IMR-90 (cell line): ENCODE data around the gene PRKD2. TPM values are rescaled to one million over a fixed set of nuclear protein-coding genes. Genes with fewer than 3 reads are reported as not detected.
A peak's percentile ranks its signal among the peaks of the same experiment; 100 is the strongest.

Experiments
- ATAC-seq: fragments of 200-7000 bp; cut with Tn5 transposase; 2 replicates; pipeline ENCODE4 v1.9.1; 2020; ENCODE audit warnings: low read depth, mild to moderate bottlenecking, moderate library complexity
- BruUV-seq: library from RNA; stranded (reverse); fragments of 400-500 nt; replicated peaks from 2 replicates; lab custom pipeline; 2021; lab: Mats Ljungman, UMichigan
- CTCF ChIA-PET: fragments of 300-600 bp; formaldehyde crosslinking; extraction: SDS; loops from one replicate; lab custom pipeline; 2021; ENCODE audit warnings: antibody characterized with exemption; lab: Yijun Ruan, JAX
- POLR2A ChIA-PET: fragments of 300-600 bp; sonication (Branson Sonifier 250); formaldehyde crosslinking; loops from one replicate; lab custom pipeline; 2022; ENCODE audit warnings: antibody characterized with exemption; ENCODE audit not compliant: unreplicated experiment; lab: Charles Lee
- DNase-seq: peaks from one replicate; pipeline ENCODE4 v3.0.0; 2013
- H2AFZ ChIP-seq: replicated peaks from 2 replicates; pipeline ENCODE3; 2013; ENCODE audit warnings: low read length, mild to moderate bottlenecking; ENCODE audit not compliant: poor library complexity
- H2AK5ac ChIP-seq: 2 replicates; pipeline ENCODE4 v1.6.1; 2013; ENCODE audit warnings: low read depth, low read length, inconsistent platforms
- H2AK9ac ChIP-seq: replicated peaks from 2 replicates; pipeline ENCODE3; 2013; ENCODE audit warnings: mild to moderate bottlenecking, low read depth, low read length, moderate library complexity; ENCODE audit not compliant: poor library complexity
- H2BK120ac ChIP-seq: 2 replicates; pipeline ENCODE4 v1.6.1; 2013; ENCODE audit warnings: low read depth, low read length, inconsistent platforms
- H2BK15ac ChIP-seq: 3 replicates; pipeline ENCODE4 v1.6.1; 2013; ENCODE audit warnings: low read depth, low read length, inconsistent platforms
- H2BK20ac ChIP-seq: 2 replicates; pipeline ENCODE4 v1.6.1; 2013; ENCODE audit warnings: low read depth, mild to moderate bottlenecking, inconsistent platforms, low read length, moderate library complexity
- H2BK5ac ChIP-seq: 2 replicates; pipeline ENCODE4 v1.6.1; 2013; ENCODE audit warnings: mild to moderate bottlenecking, low read depth, low read length, inconsistent platforms; ENCODE audit not compliant: poor library complexity, severe bottlenecking
- H3K14ac ChIP-seq: replicated peaks from 2 replicates; pipeline ENCODE4 v1.6.1; 2013; ENCODE audit warnings: low read depth, low read length, inconsistent platforms
- H3K18ac ChIP-seq: 2 replicates; pipeline ENCODE4 v1.6.1; 2013; ENCODE audit warnings: low read depth, low read length, control low read depth
- H3K23ac ChIP-seq: 2 replicates; pipeline ENCODE4 v1.6.1; 2013; ENCODE audit warnings: low read depth, low read length, inconsistent platforms
- H3K27ac ChIP-seq: 2 replicates; pipeline ENCODE4 v1.5.1; 2013; ENCODE audit warnings: mild to moderate bottlenecking, control low read depth, low read length; ENCODE audit not compliant: insufficient read depth
- H3K27me3 ChIP-seq: 2 replicates; pipeline ENCODE4 v1.6.1; 2013; ENCODE audit warnings: low read length; ENCODE audit not compliant: control insufficient read depth, insufficient read depth
- H3K36me3 ChIP-seq: 2 replicates; pipeline ENCODE4 v1.6.1; 2013; ENCODE audit warnings: low read length, mixed read lengths; ENCODE audit not compliant: control insufficient read depth, insufficient read depth
- H3K4ac ChIP-seq: 2 replicates; pipeline ENCODE4 v1.6.1; 2013; ENCODE audit warnings: low read depth, low read length, inconsistent platforms
- H3K4me1 ChIP-seq: 2 replicates; pipeline ENCODE4 v1.6.1; 2013; ENCODE audit warnings: low read length, mixed read lengths; ENCODE audit not compliant: control insufficient read depth, insufficient read depth
- H3K4me2 ChIP-seq: 2 replicates; pipeline ENCODE4 v1.6.1; 2013; ENCODE audit warnings: low read depth, mild to moderate bottlenecking, control low read depth, low read length, moderate library complexity
- H3K4me3 ChIP-seq: 2 replicates; pipeline ENCODE4 v1.5.1; 2013; ENCODE audit warnings: low read depth, mild to moderate bottlenecking, control low read depth, low read length, moderate library complexity; ENCODE audit not compliant: insufficient read depth
- H3K56ac ChIP-seq: 2 replicates; pipeline ENCODE4 v1.6.1; 2013; ENCODE audit warnings: low read length, inconsistent platforms; ENCODE audit not compliant: insufficient read depth; ENCODE audit errors: extremely low read depth
- H3K79me1 ChIP-seq, 2 experiments: 2 replicates each; pipeline ENCODE4 v1.6.1; 2013; ENCODE audit warnings: low read length in 2 of 2, inconsistent platforms in 1 of 2, low read depth in 1 of 2
- H3K9ac ChIP-seq: 2 replicates; pipeline ENCODE4 v1.6.1; 2013; ENCODE audit warnings: low read depth, low read length, control low read depth
- H3K9me1 ChIP-seq: 2 replicates; pipeline ENCODE4 v1.6.1; 2013; ENCODE audit warnings: low read length, inconsistent platforms; ENCODE audit not compliant: insufficient read depth
- H3K9me3 ChIP-seq: 2 replicates; pipeline ENCODE4 v1.6.1; 2013; ENCODE audit warnings: low read length; ENCODE audit not compliant: control insufficient read depth, insufficient read depth
- H4K20me1 ChIP-seq: 2 replicates; pipeline ENCODE4 v1.6.1; 2013; ENCODE audit warnings: low read length, inconsistent platforms; ENCODE audit not compliant: insufficient read depth
- H4K5ac ChIP-seq: 2 replicates; pipeline ENCODE4 v1.6.1; 2013; ENCODE audit warnings: mild to moderate bottlenecking, low read depth, low read length, control low read depth
- H4K8ac ChIP-seq, 2 experiments: 2 replicates each; pipeline ENCODE4 v1.6.1; 2013; ENCODE audit warnings: low read depth in 2 of 2, low read length in 2 of 2, control low read depth in 1 of 2, inconsistent platforms in 1 of 2
- H4K91ac ChIP-seq: 2 replicates; pipeline ENCODE4 v1.6.1; 2013; ENCODE audit warnings: low read depth, low read length, inconsistent platforms; ENCODE audit not compliant: insufficient read depth
- CEBPB ChIP-seq: IDR thresholded peaks from 2 replicates; pipeline ENCODE4 v1.6.1; 2012; ENCODE audit warnings: low read depth, low read length, improper control_type of control experiment
- CTCF ChIP-seq: conservative IDR thresholded peaks from 2 replicates; pipeline ENCODE4 v1.5.1; 2012; ENCODE audit warnings: mild to moderate bottlenecking, low read depth, low read length, improper control_type of control experiment
- FOS ChIP-seq: fragments of 150-350 bp; IDR thresholded peaks from 2 replicates; pipeline ENCODE4 v1.6.1; 2016; ENCODE audit warnings: low read depth, low read length
- MAFK ChIP-seq: IDR thresholded peaks from 2 replicates; pipeline ENCODE4 v1.6.1; 2012; ENCODE audit warnings: low read depth, low read length, improper control_type of control experiment
- NFE2L2 ChIP-seq: fragments of 150-350 bp; IDR thresholded peaks from 2 replicates; pipeline ENCODE4 v1.6.1; 2016; ENCODE audit warnings: low read depth, mild to moderate bottlenecking, low read length
- RAD21 ChIP-seq: IDR thresholded peaks from 2 replicates; pipeline ENCODE4 v1.6.1; 2012; ENCODE audit warnings: low read length, improper control_type of control experiment
- RFX5 ChIP-seq: IDR thresholded peaks from 2 replicates; pipeline ENCODE4 v1.8.0; 2012; ENCODE audit warnings: low read depth, mild to moderate bottlenecking, low read length, moderate library complexity
- WGBS, 2 experiments: methylation state at CpG; one replicate each; pipeline versions ENCODE4 v1.1.5 to v1.1.7; 2013; ENCODE audit warnings: missing lambda C conversion rate in 2 of 2; ENCODE audit not compliant: insufficient read length in 1 of 2; ENCODE audit errors: extremely low coverage in 2 of 2; 5-methylcytosine and 5-hydroxymethylcytosine counted together
- dilution Hi-C: fragments of 300-500 bp; cut with HindIII; formaldehyde crosslinking; loops from one replicate; pipeline ENCODE4 v1.14.3; 2018; ENCODE audit warnings: low sequenced_read_pairs; ENCODE audit not compliant: unreplicated experiment
- in situ Hi-C: fragments of 300-500 bp; cut with MboI; formaldehyde crosslinking; loops from 3 replicates; pipeline ENCODE4 v1.14.3; 2019; ENCODE audit warnings: low sequenced_read_pairs, inconsistent platforms, mixed read lengths
- intact Hi-C: fragments of 100-400 bp; cut with micrococcal nuclease; formaldehyde crosslinking; loops from 2 replicates; pipeline ENCODE4 v1.10.0; 2022
- polyA plus RNA-seq, 3 experiments: library from polyadenylated mRNA; depleted of rRNA; stranded (reverse); fragments of >200 nt; gene quantifications; 2 replicates each; pipeline ENCODE4 v1.2.3, GENCODE V29; 2012; ENCODE audit warnings: low replicate concordance in 1 of 3
- total RNA-seq: library from RNA; depleted of rRNA; stranded (reverse); fragments of >200 nt; gene quantifications from 2 replicates; pipeline ENCODE4 v1.2.3, GENCODE V29; 2012

Gene PRKD2
- total and polyA plus RNA-seq, 2 of the 4 experiments (the other 2 are of a cell fraction): 9.9 to 19.6 TPM

- no peak for DNase-seq
- dilution Hi-C loops: no loop called here
- Histone ChIP-seq H2AK5ac (no peak overlapping the region), H3K36me3 (peaks cover 75% of the 10 kb centered on the region), H2BK20ac (no peak overlapping the region), H3K56ac (no peak overlapping the region), H2BK120ac (no peak overlapping the region), H3K9ac (no peak overlapping the region), H3K14ac (no peak overlapping the region), H4K20me1 (peaks cover 16% of the 10 kb centered on the region; the same call in 1 of the 2 replicates), H3K18ac (no peak overlapping the region), H4K8ac (no peak overlapping the region), H3K4me2 (no peak overlapping the region), H4K5ac (no peak overlapping the region), H2AFZ (no peak overlapping the region), H3K4me1 (peaks cover 2% of the 10 kb centered on the region; the same call in 1 of the 2 replicates), H3K27ac (no peak overlapping the region), H2BK15ac (no peak overlapping the region), H3K4ac (no peak overlapping the region), H4K91ac (no peak overlapping the region), H3K27me3 (no peaks in the 10 kb centered on the region), H3K4me3 (no peak overlapping the region), H3K23ac (no peak overlapping the region), H2BK5ac (no peak overlapping the region), H3K79me1 (peaks cover 15 to 45% of the 10 kb centered on the region in 2 experiments), H3K9me3 (no peaks in the 10 kb centered on the region), H2AK9ac (peak overlapping the region; percentile 82), H3K9me1 (no peaks in the 10 kb centered on the region)
- CTCF ChIA-PET: no interaction called here
- in situ Hi-C loops: no loop called here
- intact Hi-C loops: no loop called here
- POLR2A ChIA-PET: no interaction called here
- no TSS peak for BruUV-seq
- no peak for ATAC-seq
- 92% methylated on average over 7 of the region's 16 CpGs; no CpG with 5 or more reads in 1 of the 2 experiments for WGBS, 2 experiments
- TF ChIP-seq RAD21 (no peak), CEBPB (no peak), MAFK (no peak), CTCF (no peak), FOS (no peak), RFX5 (no peak), NFE2L2 (no peak)
These were observed 6.1 kb upstream of the PRKD2 start for GRCh38 chr19:46723023-46723461.
